T1000 (cell line): ENCODE results near the gene SMIM41.
"Not testable (repeated sequence)": the region's sequence is repeated elsewhere in the genome, so short reads cannot be mapped to it uniquely, and the experiment has no call there.

Experiments
- DNase-seq: peaks from one replicate; lab custom pipeline; 2025; ENCODE audit warnings: mixed read lengths; lab: John Stamatoyannopoulos, UW

Gene SMIM41

GRCh38 chr12:52085682-52086180 is 6.2 kb downstream of the SMIM41 start:
- DNase-seq: no peak

- no peak for DNase-seq
Observed at GRCh38 chr12:52086366-52086765, 6.9 kb downstream of the SMIM41 start.

GRCh38 chr12:52086944-52087835 is 7.7 kb downstream of the SMIM41 start:
- DNase-seq: no peak

- no peak for DNase-seq
Observed at GRCh38 chr12:52087961-52088820, 8.7 kb downstream of the SMIM41 start.

- DNase-seq: no peak
Observed at GRCh38 chr12:52089491-52089890, 10.0 kb downstream of the SMIM41 start.

- DNase-seq: no peak
Observed at GRCh38 chr12:52090291-52090690, 10.8 kb downstream of the SMIM41 start.

- no peak for DNase-seq
Observed at GRCh38 chr12:52091061-52091460, 11.6 kb downstream of the SMIM41 start.

- no peak for DNase-seq
Observed at GRCh38 chr12:52091869-52092268, 12.4 kb downstream of the SMIM41 start.

GRCh38 chr12:52093346-52093745 is 13.8 kb downstream of the SMIM41 start:
- DNase-seq: no peak

- DNase-seq: no peak
Observed at GRCh38 chr12:52096332-52097044, 17.0 kb downstream of the SMIM41 start.

GRCh38 chr12:52097045-52097666 is 17.7 kb downstream of the SMIM41 start:
- DNase-seq: no peak

- not testable (repeated sequence) for DNase-seq
Observed at GRCh38 chr12:52104431-52105089, 25.1 kb downstream of the SMIM41 start.

GRCh38 chr12:52116222-52117125 is 37.0 kb downstream of the SMIM41 start:
- DNase-seq: not testable (repeated sequence)

- not testable (repeated sequence) for DNase-seq
Observed at GRCh38 chr12:52117806-52118475, 38.4 kb downstream of the SMIM41 start.

- no peak for DNase-seq
Observed at GRCh38 chr12:52119398-52120254, 40.1 kb downstream of the SMIM41 start.

- DNase-seq: no peak
Observed at GRCh38 chr12:52120951-52121823, 41.7 kb downstream of the SMIM41 start.

GRCh38 chr12:52121824-52122539 is 42.5 kb downstream of the SMIM41 start:
- DNase-seq: no peak
